NOMO-1 treated with DMSO at 0.1 percent for 48 hours (cell line): ENCODE measurements around the gene NUDC.
"Not testable (repeated sequence)": the region's sequence is repeated elsewhere in the genome, so short reads cannot be mapped to it uniquely, and the experiment has no call there.

Experiments used
- DNase-seq: peaks from one replicate; lab custom pipeline; 2025; ENCODE audit not compliant: unreplicated experiment; lab: John Stamatoyannopoulos, UW

NUDC gene

DNA sequence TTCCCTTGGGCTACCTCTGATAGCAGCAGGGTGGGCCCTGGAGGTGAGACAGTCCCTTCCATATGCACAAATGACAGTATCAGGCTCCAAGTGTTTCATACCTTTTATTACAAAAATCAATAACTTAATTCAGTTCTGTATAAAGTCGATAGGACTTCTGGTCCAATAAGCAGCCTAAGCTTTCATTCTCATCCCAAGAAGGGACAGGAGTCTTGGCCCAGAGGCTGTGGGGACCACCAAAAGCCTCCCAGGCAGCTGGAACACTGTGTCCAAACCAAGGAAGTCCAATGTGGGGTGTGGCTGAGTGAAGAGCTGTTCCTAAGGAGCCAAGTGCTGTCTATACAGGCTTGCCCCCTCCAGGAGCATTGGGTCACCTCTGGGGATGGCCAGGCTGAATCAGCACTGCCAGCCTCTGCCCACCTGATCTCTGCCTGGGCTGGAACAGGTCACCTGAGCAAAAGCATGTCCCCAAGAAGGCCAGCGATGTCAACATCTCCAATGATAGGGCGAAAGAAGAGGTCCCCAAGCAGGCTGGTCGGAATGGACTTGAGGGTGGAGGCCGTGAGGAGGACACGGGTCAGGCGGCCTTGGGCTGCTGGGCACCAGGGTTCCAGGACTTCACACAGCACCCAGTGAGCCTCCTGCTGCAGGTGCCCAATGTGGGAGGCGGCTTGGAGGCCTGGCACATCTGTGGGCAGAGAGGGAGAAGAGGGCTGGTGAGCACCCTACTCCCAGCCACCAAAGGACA lies 10.0 kb upstream of the NUDC start:
- DNase-seq, result no peak

DNA sequence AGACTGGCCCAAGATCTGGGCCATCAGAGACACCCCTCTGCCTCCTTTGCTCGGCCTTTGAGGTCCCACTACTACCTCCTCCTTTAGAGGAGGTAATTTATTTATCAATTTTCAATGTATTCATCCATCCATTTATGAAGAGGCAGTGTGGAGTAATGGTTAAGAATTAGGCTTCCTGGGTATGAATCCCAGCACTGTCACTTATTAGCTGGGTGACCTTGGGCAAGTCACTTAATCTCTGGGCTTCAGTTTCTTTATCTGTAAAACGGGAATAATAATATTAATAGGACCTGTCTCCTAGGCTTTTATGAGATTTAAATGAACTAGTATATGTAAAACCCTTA lies 9.4 kb upstream of the NUDC start:
- no peak for DNase-seq

DNA sequence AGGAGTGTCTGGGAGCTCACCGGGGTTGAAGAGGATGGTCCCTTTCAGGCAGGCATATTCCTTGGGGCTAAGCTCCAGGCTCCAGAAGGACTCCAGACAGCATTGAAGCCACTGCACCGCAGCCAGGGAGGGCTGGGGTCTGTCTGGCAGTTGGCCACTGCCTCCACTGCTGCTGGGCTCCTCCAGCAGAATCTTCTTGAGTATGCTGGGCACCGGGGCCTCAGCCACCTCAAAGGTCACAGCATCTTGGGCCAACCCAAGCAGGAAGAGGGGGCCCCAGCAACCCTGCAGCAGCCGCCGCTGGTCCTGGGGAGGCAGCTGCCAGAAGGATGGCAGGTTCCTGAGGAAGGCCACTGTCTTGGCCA lies 8.2 kb upstream of the NUDC start:
- no peak for DNase-seq

- no peak for DNase-seq
Measured at GRCh38 chr1:26913754-26914619, 7.6 kb upstream of the NUDC start, which contains the start of gene NR0B2. TSS of gene NR0B2 (minus strand) at chr1:26913975. CDS start at chr1:26913940, 35 bp downstream.

DNA sequence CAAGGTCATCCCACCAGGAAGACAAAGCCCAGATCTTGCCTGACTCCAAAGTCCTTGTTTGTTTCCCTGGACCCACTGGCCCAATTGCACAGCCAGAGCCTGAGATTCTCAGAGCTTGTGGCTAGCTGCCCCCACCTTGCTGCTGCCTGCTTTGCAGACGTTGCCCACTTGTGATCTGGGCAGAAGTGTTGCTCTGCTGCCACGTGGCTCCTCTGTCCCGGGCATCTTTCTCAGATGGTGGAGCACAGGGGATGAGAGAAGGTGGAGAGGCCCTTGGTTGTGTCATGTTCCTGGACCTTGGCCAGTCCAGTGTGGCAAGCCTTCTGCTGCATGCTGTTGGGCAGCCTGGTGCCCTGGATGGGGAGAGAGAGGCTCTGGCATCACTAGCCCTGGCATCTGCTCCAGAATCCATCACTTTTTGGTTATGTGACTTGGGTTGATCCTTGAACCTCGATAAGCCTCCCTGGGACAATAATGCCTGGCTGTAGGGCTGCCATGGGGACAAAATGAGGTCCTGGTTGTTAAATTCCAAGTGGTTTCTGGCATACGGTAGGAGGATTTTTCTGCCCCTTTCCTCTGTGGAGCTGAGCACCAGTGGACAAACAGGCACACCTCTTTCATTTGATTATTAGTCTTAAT lies 6.2 kb upstream of the NUDC start:
- no peak for DNase-seq

GRCh38 chr1:26921126-26921539 lies 410 bp upstream of the NUDC start:
- DNase-seq, result no peak

- no peak for DNase-seq
Measured at GRCh38 chr1:26922431-26922729, 837 bp downstream of the NUDC start.

- DNase-seq, result no peak
Measured at GRCh38 chr1:26922901-26923300, 1.4 kb downstream of the NUDC start.

DNA sequence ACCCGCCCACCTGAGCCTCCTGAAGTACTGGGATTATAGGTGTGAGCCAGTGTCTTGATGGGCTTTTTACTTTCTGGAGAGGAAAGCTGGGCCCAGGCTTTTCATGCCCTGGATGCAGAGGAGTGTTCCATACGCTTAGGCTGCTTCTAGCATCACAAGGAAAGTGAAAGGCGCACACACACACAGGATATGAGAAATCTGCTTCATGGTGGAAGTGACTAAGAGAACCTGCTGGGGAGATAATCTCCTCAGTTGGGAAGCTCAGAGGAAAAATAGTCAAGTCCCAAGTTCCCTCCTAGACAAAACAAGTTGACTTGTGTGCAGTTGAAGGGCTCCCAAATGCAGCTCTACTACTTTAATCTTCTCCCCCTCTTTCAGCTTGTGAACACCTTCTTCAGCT lies 2.2 kb downstream of the NUDC start:
- no peak for DNase-seq

GRCh38 chr1:26932531-26932930 lies 11.0 kb downstream of the NUDC start:
- peak; percentile 95 for DNase-seq

GRCh38 chr1:26936823-26937222 lies 15.3 kb downstream of the NUDC start:
- no peak for DNase-seq

- no peak for DNase-seq
Measured at GRCh38 chr1:26938004-26938658, 16.6 kb downstream of the NUDC start.

GRCh38 chr1:26938659-26939025 lies 17.1 kb downstream of the NUDC start:
- no peak for DNase-seq

DNA sequence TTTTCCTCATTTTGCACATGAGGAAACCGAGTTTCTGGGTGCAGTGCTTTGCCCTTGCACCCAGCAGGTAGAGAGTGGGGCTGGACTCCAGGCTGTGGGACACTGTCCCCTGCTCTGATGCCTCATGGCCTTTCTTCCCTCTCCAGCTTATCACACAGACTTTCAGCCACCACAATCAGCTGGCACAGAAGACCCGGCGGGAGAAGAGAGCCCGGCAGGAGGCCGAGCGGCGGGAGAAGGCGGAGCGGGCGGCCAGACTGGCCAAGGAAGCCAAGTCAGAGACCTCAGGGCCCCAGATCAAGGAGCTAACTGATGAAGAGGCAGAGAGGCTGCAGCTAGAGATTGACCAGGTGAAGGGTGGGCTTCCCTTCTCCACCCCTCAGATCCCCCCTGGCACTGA lies 19.8 kb downstream of the NUDC start:
- DNase-seq, result no peak

- no peak for DNase-seq
Measured at GRCh38 chr1:26942656-26943055, 21.1 kb downstream of the NUDC start.

- DNase-seq, result no peak
Measured at GRCh38 chr1:26945138-26945537, 23.6 kb downstream of the NUDC start.

- DNase-seq, result no peak
Measured at GRCh38 chr1:26945728-26946127, 24.2 kb downstream of the NUDC start.

DNA sequence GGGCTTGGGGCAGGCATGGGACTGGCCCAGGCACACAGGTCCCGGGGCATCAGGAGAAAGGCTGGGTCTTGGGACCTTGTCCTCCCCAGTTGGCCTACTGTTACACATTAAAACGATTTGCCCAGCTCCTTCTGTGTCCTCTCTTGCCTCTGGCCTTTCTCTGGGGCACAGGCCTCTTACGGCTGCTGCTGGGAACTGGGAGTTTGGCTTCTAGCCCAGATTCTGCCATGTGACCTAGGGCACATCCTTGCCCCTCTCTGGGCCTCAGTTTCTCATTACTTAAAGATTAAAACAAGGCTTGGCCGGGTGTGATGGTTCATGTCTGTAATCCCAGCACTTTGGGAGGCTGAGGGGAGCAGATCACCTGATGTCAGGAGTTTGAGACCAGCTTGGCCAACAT lies 24.7 kb downstream of the NUDC start:
- DNase-seq, result no peak

- not testable (repeated sequence) for DNase-seq
Measured at GRCh38 chr1:26948725-26949057, 27.1 kb downstream of the NUDC start.

GRCh38 chr1:26949266-26949925 lies 27.9 kb downstream of the NUDC start:
- DNase-seq, result no peak

DNA sequence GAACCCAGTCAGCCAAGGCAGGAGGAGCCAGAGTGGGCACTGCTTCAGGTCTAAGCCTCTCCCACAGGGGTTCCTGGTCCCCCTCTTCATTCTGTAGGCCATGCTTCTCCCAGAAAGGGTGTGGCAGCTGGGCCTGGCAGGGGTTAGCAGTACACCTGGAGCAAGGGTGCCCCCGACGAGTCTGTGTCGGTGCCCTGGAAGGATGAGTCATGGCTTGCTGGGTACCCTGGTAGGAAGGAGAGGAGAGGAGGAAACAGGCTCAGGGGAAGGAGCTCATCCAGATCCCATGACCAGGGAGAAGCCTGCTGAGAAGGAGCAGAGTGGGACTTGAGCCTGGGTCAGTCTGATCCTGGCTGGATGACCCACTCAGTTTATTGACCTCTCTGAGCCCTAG lies 28.4 kb downstream of the NUDC start:
- no peak for DNase-seq
